ENCODE measurements around the gene ADD1. TPM values are rescaled to one million over a fixed set of nuclear protein-coding genes. Genes with fewer than 3 reads are reported as not detected.
A peak's percentile ranks its signal among the peaks of the same experiment; 100 is the strongest.
"Not testable (repeated sequence)": the region's sequence is repeated elsewhere in the genome, so short reads cannot be mapped to it uniquely, and the experiment has no call there.

The ADD1 gene
- total RNA-seq, 1 experiment from 2014 or later = 125 TPM

GRCh38 chr4:2943364-2944090 is 99.9 kb downstream of the ADD1 start:
- peak overlapping the region; percentile 26 for H3K27ac Mint-ChIP-seq (ENCODE audit: unreplicated experiment)
- CTCF ChIA-PET = no interaction called here
- no peak for DNase-seq
- peaks cover 62% of the 10 kb centered on the region for H3K36me3 Mint-ChIP-seq (ENCODE audit: insufficient read depth, unreplicated experiment)
- no peak overlapping the region for H3K4me3 Mint-ChIP-seq (ENCODE audit: low read depth, unreplicated experiment)
- no peaks in the 10 kb centered on the region for H3K27me3 Mint-ChIP-seq (ENCODE audit: unreplicated experiment)
- intact Hi-C loops (cut with micrococcal nuclease; ENCODE audit: unreplicated experiment) = no loop called here
- no peak for TF ChIP-seq CTCF (IDR thresholded peaks at IDR 0.05; ENCODE audit: unreplicated experiment)
- no peaks in the 10 kb centered on the region for H3K9me3 Mint-ChIP-seq (ENCODE audit: low read depth, unreplicated experiment)
- H3K4me1 Mint-ChIP-seq (ENCODE audit: low read depth, unreplicated experiment) = no peaks in the 10 kb centered on the region
- no TSS peak for BruUV-seq (replicated peaks)

GRCh38 chr4:2944091-2944482 is 100.4 kb downstream of the ADD1 start:
- no peaks in the 10 kb centered on the region for H3K9me3 Mint-ChIP-seq (ENCODE audit: low read depth, unreplicated experiment)

GRCh38 chr4:2944586-2945526 is 101.2 kb downstream of the ADD1 start:
- no peak for TF ChIP-seq CTCF (IDR thresholded peaks at IDR 0.05; ENCODE audit: unreplicated experiment)
- intact Hi-C loops (cut with micrococcal nuclease; ENCODE audit: unreplicated experiment) = no loop called here
- DNase-seq = no peak
- Mint-ChIP-seq H3K27ac (ENCODE audit: unreplicated experiment) (no peak overlapping the region), H3K9me3 (ENCODE audit: low read depth, unreplicated experiment) (no peaks in the 10 kb centered on the region), H3K36me3 (ENCODE audit: insufficient read depth, unreplicated experiment) (peaks cover 60% of the 10 kb centered on the region), H3K27me3 (ENCODE audit: unreplicated experiment) (no peaks in the 10 kb centered on the region), H3K4me3 (ENCODE audit: low read depth, unreplicated experiment) (no peak overlapping the region), H3K4me1 (ENCODE audit: low read depth, unreplicated experiment) (no peaks in the 10 kb centered on the region)
- no TSS peak for BruUV-seq (replicated peaks)
- CTCF ChIA-PET = no interaction called here

More at GRCh38 chr4:2944091-2944482, 100.4 kb downstream of the ADD1 start:
- intact Hi-C loops (cut with micrococcal nuclease; ENCODE audit: unreplicated experiment) = no loop called here
- Mint-ChIP-seq H3K4me3 (ENCODE audit: low read depth, unreplicated experiment) (no peak overlapping the region), H3K4me1 (ENCODE audit: low read depth, unreplicated experiment) (no peaks in the 10 kb centered on the region), H3K27ac (ENCODE audit: unreplicated experiment) (no peak overlapping the region), H3K27me3 (ENCODE audit: unreplicated experiment) (no peaks in the 10 kb centered on the region), H3K36me3 (ENCODE audit: insufficient read depth, unreplicated experiment) (peaks cover 61% of the 10 kb centered on the region)
- DNase-seq = no peak
- BruUV-seq (replicated peaks) = no TSS peak
- CTCF ChIA-PET = no interaction called here
- no peak for TF ChIP-seq CTCF (IDR thresholded peaks at IDR 0.05; ENCODE audit: unreplicated experiment)

GRCh38 chr4:2945619-2946604 is 102.3 kb downstream of the ADD1 start:
- DNase-seq; H3K4me3 Mint-ChIP-seq (ENCODE audit: low read depth, unreplicated experiment); H3K9me3 Mint-ChIP-seq (ENCODE audit: low read depth, unreplicated experiment); H3K27me3 Mint-ChIP-seq (ENCODE audit: unreplicated experiment); H3K27ac Mint-ChIP-seq (ENCODE audit: unreplicated experiment); H3K4me1 Mint-ChIP-seq (ENCODE audit: low read depth, unreplicated experiment); BruUV-seq (replicated peaks); intact Hi-C loops (cut with micrococcal nuclease; ENCODE audit: unreplicated experiment): not testable (repeated sequence)
- CTCF ChIA-PET = interaction anchor here (0.5 kb wide), 1 partner anchor 50 kb away, joined by 4 read pairs; no protein-coding TSS in a partner anchor
- H3K36me3 Mint-ChIP-seq (ENCODE audit: insufficient read depth, unreplicated experiment) = peaks cover 56% of the 10 kb centered on the region

Measured in Calu3 (cell line).